ENCODE results near the gene TMEM140.
"Not testable (repeated sequence)": the region's sequence is repeated elsewhere in the genome, so short reads cannot be mapped to it uniquely, and the experiment has no call there.

TMEM140 gene

DNA sequence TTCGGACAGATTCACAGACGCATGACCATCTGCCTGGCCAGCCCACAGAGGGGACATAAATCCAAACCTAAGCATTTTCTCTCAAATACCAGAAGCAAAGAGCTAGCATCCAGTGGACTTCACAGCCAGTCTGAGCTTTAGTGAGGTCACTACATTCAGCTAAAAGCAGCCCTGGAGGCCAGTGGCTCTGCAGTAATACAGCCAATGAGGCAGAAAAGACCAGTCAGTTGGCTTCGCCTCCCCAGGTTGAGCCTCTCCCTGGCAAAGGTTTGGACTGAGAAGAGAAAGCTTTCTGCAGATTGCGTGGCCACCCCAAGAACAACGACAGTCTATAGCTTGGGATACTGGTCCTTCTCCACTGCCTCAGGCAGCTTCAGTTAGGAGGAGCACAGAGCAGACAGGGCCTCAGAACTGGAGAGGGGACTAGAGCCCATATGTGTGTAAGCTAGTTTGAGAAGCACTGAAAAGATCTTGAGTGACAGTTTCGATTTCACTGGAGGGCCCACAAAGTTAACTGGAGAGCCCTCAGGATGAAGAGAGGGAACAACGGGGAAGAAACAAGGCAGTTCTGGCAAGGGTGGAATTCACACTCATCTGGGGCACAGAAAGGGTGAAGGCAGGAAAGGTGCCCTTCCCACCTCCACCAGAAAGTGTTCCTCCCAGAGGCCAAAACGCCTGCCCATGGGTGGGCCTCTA lies 59.7 kb downstream of the TMEM140 start:
- Mint-ChIP-seq H3K36me3 (peaks cover 36% of the 10 kb centered on the region), H3K27ac (peak overlapping the region; percentile 53), H3K4me3 (no peak overlapping the region), H3K4me1 (peaks cover 37% of the 10 kb centered on the region), H3K9me3 (no peaks in the 10 kb centered on the region)
- DNase-seq (ENCODE audit: low spot score in 2 of 2) (peak in 1 of 2 donors; percentile 49), ATAC-seq (no peak)

DNA sequence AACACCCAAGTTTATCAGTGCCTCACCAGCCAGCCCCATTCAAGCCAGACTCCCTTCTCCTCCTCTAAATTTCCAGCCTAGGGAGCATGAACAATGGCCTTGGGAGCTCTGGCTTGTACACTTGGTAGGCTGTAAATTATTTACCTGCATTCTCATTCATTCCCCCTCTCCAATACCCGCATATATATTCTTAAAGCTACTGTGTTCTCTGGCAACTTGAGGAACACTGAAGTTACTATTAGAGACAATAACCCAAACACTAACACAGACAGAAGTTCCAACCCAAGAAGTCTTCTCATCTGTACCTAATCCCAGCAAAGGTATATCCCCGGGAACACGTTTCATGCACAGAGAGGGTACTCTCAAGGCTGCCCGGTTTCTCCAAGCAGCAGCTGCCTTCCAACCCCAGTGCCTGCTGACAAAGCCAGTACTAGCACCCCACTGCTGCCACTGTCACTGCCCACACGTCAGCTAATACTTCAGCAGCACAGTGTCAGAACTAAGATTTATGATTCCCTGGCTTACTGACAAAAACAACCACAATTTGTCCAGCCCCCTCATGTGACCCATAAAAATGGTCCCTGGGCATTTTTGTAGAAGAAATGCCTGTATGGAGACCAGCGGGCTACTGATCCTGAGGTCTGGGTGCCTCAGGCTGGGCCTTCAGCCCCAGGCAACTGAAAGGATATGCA lies 60.4 kb downstream of the TMEM140 start:
- H3K4me1 Mint-ChIP-seq: peaks cover 32% of the 10 kb centered on the region
- DNase-seq (ENCODE audit: low spot score in 2 of 2) (peak in 1 of 2 donors; percentile 46), ATAC-seq (no peak)
- H3K27ac Mint-ChIP-seq: peak overlapping the region; percentile 27
- peak overlapping the region; percentile 22 for H3K4me3 Mint-ChIP-seq
- peaks cover 33% of the 10 kb centered on the region for H3K36me3 Mint-ChIP-seq
- no peaks in the 10 kb centered on the region for H3K9me3 Mint-ChIP-seq

GRCh38 chr7:135209225-135209834 lies 61.5 kb downstream of the TMEM140 start:
- ATAC-seq: no peak
- H3K36me3 Mint-ChIP-seq: peaks cover 28% of the 10 kb centered on the region

DNA sequence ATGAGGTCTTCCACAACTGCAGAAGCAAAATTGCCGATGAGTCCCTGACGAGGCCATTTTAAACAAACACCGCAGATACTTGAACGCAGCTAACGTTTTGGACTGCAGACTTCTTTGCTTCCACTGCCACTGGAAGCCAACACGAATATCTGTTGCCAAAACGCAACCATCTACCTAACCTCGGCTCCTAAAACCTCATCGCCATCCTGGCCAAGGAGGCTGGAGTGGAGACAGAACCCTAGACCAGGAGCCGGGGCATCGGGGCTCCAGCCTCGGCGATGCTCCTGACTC lies 63.0 kb downstream of the TMEM140 start:
- H3K36me3 Mint-ChIP-seq: peaks cover 16% of the 10 kb centered on the region
- H3K27ac Mint-ChIP-seq: peak overlapping the region; percentile 95
- peak overlapping the region; percentile 88 for H3K4me3 Mint-ChIP-seq
- ATAC-seq (no peak), DNase-seq (ENCODE audit: low spot score in 2 of 2) (no peak)
- no peaks in the 10 kb centered on the region for H3K9me3 Mint-ChIP-seq
- peaks cover 22% of the 10 kb centered on the region for H3K4me1 Mint-ChIP-seq

More at GRCh38 chr7:135209225-135209834, 61.5 kb downstream of the TMEM140 start:
- Mint-ChIP-seq H3K4me3 (no peak overlapping the region), H3K27ac (no peak overlapping the region), H3K4me1 (peaks cover 22% of the 10 kb centered on the region), H3K9me3 (no peaks in the 10 kb centered on the region)
- peak in 1 of 2 donors; percentile 41 for DNase-seq (ENCODE audit: low spot score in 2 of 2)

GRCh38 chr7:135211179-135211945 lies 63.5 kb downstream of the TMEM140 start, which contains the start of gene WDR91:
Gene WDR91, minus strand, starts transcription at chr7:135211526. Its CDS starts 24 bp downstream, at chr7:135211502.
- Mint-ChIP-seq H3K4me3 (peak within 1 kb of the TSS; percentile 88), H3K27ac (peak within 1 kb of the TSS; percentile 95), H3K36me3 (peaks cover 11% of the 10 kb centered on the region), H3K4me1 (peaks cover 22% of the 10 kb centered on the region), H3K9me3 (no peaks in the 10 kb centered on the region)
- peak; percentile 86 to 91 for DNase-seq (ENCODE audit: low spot score in 2 of 2)
- ATAC-seq: peak; percentile 92

GRCh38 chr7:135211946-135212685 lies 64.2 kb downstream of the TMEM140 start:
- Mint-ChIP-seq H3K27ac (peak overlapping the region; percentile 95), H3K4me3 (peak overlapping the region; percentile 88), H3K4me1 (peaks cover 19% of the 10 kb centered on the region)
- ATAC-seq; H3K36me3 Mint-ChIP-seq; DNase-seq (ENCODE audit: low spot score in 2 of 2); H3K9me3 Mint-ChIP-seq: not testable (repeated sequence)

DNA sequence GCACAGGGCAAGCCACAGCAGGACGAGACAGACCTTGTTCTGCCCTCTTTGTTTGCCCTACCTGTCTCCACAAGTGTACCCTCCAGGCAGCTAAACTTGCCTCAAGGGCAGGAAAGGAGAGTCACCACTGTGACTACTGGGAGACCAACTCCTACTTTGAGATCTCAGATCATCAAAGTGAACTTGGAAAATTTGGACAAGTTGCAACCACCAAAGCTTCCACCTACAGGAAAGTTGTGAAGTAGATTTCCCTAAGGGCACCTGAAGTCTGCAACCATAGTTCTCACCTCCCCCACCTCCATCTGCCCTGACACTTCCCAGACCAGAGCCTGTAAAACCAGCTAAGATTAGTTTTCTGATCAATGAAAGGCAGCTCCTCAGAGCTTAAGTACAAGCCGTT lies 66.0 kb downstream of the TMEM140 start:
- no peak overlapping the region for H3K4me3 Mint-ChIP-seq
- H3K4me1 Mint-ChIP-seq: peaks cover 1% of the 10 kb centered on the region
- ATAC-seq (no peak), DNase-seq (ENCODE audit: low spot score in 2 of 2) (peak in 1 of 2 donors; percentile 43)
- no peak overlapping the region for H3K27ac Mint-ChIP-seq
- peaks cover 7% of the 10 kb centered on the region for H3K36me3 Mint-ChIP-seq
- no peaks in the 10 kb centered on the region for H3K9me3 Mint-ChIP-seq

GRCh38 chr7:135215180-135215579 lies 67.3 kb downstream of the TMEM140 start:
- no peak overlapping the region for H3K4me3 Mint-ChIP-seq
- DNase-seq (ENCODE audit: low spot score in 2 of 2): peak in 1 of 2 donors; percentile 29
- H3K36me3 Mint-ChIP-seq: peaks cover 5% of the 10 kb centered on the region
- no peak overlapping the region for H3K27ac Mint-ChIP-seq
- no peaks in the 10 kb centered on the region for H3K9me3 Mint-ChIP-seq
- H3K4me1 Mint-ChIP-seq: no peaks in the 10 kb centered on the region
- ATAC-seq: no peak

- Mint-ChIP-seq H3K4me3 (no peak overlapping the region), H3K27ac (no peak overlapping the region), H3K36me3 (peaks cover 5% of the 10 kb centered on the region), H3K9me3 (no peaks in the 10 kb centered on the region), H3K4me1 (no peaks in the 10 kb centered on the region)
- DNase-seq (ENCODE audit: low spot score in 2 of 2) (peak in 1 of 2 donors; percentile 28), ATAC-seq (no peak)
These were observed 67.8 kb downstream of the TMEM140 start for GRCh38 chr7:135215698-135216097.

Measured in stimulated activated effector memory CD8-positive, alpha-beta T cell treated with anti-CD3 and anti-CD28 coated beads, Interleukin-12 subunit alpha, Interleukin-12 subunit beta, amount 100 ng/mL, for 72 hours (primary cell).